AG10803 (cell line): ENCODE measurements around the gene GJB5.

ENCODE experiments used
- DNase-seq: peaks from one replicate; pipeline ENCODE4 v3.0.0; 2010; ENCODE audit warnings: low read depth
- H3K4me3 ChIP-seq: 2 replicates; pipeline ENCODE4 v1.5.1; 2011; ENCODE audit warnings: mild to moderate bottlenecking, low read length, control low read depth
- TF ChIP-seq, protein P1 (sequence below): conservative IDR thresholded peaks from 2 replicates; pipeline ENCODE4 v1.5.1; 2011; ENCODE audit warnings: mild to moderate bottlenecking, low read length, control low read depth, inconsistent platforms

GJB5 gene

GRCh38 chr1:34781071-34781843 is 26.4 kb downstream of the GJB5 start, which contains the start of gene GJB3:
GJB3 (plus strand) TSS chr1:34781214; CDS start chr1:34784763, 3,549 bp downstream.
- peak within 1 kb of the TSS; percentile 15; the same call in 1 of the 2 replicates for H3K4me3 ChIP-seq
- TF ChIP-seq, protein P1, sequence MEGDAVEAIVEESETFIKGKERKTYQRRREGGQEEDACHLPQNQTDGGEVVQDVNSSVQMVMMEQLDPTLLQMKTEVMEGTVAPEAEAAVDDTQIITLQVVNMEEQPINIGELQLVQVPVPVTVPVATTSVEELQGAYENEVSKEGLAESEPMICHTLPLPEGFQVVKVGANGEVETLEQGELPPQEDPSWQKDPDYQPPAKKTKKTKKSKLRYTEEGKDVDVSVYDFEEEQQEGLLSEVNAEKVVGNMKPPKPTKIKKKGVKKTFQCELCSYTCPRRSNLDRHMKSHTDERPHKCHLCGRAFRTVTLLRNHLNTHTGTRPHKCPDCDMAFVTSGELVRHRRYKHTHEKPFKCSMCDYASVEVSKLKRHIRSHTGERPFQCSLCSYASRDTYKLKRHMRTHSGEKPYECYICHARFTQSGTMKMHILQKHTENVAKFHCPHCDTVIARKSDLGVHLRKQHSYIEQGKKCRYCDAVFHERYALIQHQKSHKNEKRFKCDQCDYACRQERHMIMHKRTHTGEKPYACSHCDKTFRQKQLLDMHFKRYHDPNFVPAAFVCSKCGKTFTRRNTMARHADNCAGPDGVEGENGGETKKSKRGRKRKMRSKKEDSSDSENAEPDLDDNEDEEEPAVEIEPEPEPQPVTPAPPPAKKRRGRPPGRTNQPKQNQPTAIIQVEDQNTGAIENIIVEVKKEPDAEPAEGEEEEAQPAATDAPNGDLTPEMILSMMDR: no peak
- no peak for DNase-seq

- H3K4me3 ChIP-seq: no peak overlapping the region
Measured at GRCh38 chr1:34781844-34782391, 27.1 kb downstream of the GJB5 start.

GRCh38 chr1:34784751-34785221 is 29.9 kb downstream of the GJB5 start:
- no peak overlapping the region for H3K4me3 ChIP-seq
- TF ChIP-seq, protein P1: no peak
- no peak for DNase-seq

More at GRCh38 chr1:34781844-34782391, 27.1 kb downstream of the GJB5 start:
- TF ChIP-seq, protein P1: no peak
- DNase-seq: no peak

DNA sequence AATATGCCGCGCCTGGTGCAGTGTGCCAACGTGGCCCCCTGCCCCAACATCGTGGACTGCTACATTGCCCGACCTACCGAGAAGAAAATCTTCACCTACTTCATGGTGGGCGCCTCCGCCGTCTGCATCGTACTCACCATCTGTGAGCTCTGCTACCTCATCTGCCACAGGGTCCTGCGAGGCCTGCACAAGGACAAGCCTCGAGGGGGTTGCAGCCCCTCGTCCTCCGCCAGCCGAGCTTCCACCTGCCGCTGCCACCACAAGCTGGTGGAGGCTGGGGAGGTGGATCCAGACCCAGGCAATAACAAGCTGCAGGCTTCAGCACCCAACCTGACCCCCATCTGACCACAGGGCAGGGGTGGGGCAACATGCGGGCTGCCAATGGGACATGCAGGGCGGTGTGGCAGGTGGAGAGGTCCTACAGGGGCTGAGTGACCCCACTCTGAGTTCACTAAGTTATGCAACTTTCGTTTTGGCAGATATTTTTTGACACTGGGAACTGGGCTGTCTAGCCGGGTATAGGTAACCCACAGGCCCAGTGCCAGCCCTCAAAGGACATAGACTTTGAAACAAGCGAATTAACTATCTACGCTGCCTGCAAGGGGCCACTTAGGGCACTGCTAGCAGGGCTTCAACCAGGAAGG is 30.5 kb downstream of the GJB5 start:
- DNase-seq: no peak
- TF ChIP-seq, protein P1: no peak
- H3K4me3 ChIP-seq: no peak overlapping the region

DNA sequence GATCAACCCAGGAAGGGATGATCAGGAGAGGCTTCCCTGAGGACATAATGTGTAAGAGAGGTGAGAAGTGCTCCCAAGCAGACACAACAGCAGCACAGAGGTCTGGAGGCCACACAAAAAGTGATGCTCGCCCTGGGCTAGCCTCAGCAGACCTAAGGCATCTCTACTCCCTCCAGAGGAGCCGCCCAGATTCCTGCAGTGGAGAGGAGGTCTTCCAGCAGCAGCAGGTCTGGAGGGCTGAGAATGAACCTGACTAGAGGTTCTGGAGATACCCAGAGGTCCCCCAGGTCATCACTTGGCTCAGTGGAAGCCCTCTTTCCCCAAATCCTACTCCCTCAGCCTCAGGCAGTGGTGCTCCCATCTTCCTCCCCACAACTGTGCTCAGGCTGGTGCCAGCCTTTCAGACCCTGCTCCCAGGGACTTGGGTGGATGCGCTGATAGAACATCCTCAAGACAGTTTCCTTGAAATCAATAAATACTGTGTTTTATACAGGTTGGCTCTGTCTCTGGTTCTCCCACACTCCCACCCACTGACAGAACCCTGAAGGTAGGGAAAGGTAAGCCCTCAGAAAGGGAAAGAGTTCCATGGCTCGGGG is 31.1 kb downstream of the GJB5 start:
- TF ChIP-seq, protein P1: no peak
- no peak for DNase-seq
- no peak overlapping the region for H3K4me3 ChIP-seq

DNA sequence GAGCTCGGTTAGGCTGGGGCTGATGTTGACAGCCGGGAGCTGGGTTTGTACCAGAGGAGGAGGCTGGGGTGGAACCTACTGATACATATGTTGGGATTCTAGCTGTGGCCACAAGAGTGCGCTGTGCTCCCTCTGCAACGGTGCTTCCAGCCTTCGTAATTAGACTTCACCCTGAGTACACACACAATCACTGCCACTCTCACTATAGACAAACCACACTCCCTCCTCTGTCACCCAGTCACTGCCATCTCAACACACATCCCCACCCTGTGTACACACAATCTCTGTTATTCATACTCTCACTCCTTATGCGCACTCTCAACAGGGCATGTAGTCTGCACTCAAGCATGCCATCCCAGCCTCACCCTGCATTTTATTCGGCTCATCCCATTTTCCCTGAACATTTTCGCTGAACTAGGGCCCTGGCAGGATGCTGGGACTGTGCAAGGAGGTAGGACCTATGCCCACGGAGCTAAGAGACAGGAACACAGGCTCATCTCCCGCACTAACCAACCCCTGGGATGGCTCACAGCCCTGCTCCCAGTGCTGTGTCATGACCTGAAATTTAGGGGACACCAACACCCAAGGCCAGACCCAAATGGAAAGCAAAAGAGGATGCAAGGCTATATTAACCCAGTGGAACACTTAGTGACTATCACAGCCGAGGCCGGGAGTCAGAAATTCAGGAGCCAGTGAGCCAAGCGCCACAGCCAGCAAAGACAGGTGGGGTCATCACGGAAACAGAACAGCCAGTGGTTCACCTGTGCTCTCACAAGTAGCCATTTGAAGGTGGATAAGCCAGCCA is 31.9 kb downstream of the GJB5 start:
- TF ChIP-seq, protein P1: peak; percentile 88
- no peak overlapping the region for H3K4me3 ChIP-seq
- peak; percentile 70 for DNase-seq
